ENCODE data around the gene PRR16.

Gene PRR16

DNA sequence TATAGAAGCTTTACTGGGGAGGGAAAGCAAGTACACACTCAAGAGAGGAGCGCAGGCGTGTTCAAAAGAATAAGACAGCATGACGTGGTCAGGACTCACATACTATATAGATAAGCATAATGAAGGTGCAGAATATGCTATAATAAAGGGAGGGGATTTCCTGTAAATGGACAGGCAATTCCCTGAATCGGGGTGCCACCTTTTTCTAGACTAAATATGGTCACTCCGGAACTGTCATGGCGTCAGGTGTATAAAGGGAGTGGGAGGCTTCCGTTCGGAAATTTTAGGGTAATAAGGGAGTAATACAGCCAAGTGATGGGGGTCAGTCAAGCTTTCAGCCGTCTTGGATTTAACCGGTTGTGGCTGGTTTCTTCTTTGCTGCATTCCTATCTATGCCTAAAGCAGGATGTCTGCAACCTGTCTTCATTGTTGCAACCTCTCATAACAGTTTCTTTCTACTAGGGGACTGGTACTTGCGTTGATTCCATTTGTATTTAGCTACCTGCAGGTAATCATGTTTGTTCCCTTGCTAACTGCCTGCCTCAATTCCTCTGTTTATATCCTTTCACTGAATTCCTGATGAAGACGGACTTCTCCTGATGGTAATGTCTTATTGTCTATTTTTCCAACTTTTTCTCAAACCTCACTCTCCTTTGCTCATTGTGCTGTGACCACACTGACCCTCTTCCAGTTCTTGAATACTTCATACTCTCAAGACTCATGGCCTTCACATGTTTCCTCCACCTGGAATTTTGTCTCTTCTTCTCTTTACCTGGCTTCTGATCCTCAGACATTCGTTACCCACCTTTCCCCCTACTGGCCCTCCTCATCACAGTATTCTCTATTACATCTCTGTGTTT lies 48.9 kb downstream of the PRR16 start:
- Histone ChIP-seq H3K4me2 (ENCODE audit: low read depth, low read length) (no peak overlapping the region), H3K4me1 (ENCODE audit: low read length) (no peaks in the 10 kb centered on the region), H3K9me3 (replicated peaks; ENCODE audit: insufficient read depth, low read length) (no peaks in the 10 kb centered on the region), H3K9ac (ENCODE audit: low read length) (no peak overlapping the region), H3K27ac (ENCODE audit: low read length) (no peak overlapping the region), H3F3A (ENCODE audit: insufficient read depth, low read length) (no peaks in the 10 kb centered on the region), H3K36me3 (replicated peaks; ENCODE audit: insufficient read depth, low read length) (no peaks in the 10 kb centered on the region), H3K4me3 (ENCODE audit: low read length) (no peak overlapping the region), H3K79me2 (ENCODE audit: low read length) (no peaks in the 10 kb centered on the region), H3K27me3 (replicated peaks; ENCODE audit: insufficient read depth, low read length) (no peaks in the 10 kb centered on the region), H4K20me1 (ENCODE audit: insufficient read depth, low read length) (no peaks in the 10 kb centered on the region), H2AFZ (ENCODE audit: low read length) (no peak overlapping the region), H3K9me2 (replicated peaks; ENCODE audit: insufficient read depth, low read length) (no peaks in the 10 kb centered on the region)
- no peak for DNase-seq
- TF ChIP-seq EZH2phosphoT487 (IDR thresholded peaks at IDR 0.05; ENCODE audit: low read length) (no peak), EZH2 (optimal IDR thresholded peaks at IDR 0.05; ENCODE audit: low read depth, low read length) (no peak), CTCF (IDR thresholded peaks at IDR 0.05; ENCODE audit: low read length) (no peak)

DNA sequence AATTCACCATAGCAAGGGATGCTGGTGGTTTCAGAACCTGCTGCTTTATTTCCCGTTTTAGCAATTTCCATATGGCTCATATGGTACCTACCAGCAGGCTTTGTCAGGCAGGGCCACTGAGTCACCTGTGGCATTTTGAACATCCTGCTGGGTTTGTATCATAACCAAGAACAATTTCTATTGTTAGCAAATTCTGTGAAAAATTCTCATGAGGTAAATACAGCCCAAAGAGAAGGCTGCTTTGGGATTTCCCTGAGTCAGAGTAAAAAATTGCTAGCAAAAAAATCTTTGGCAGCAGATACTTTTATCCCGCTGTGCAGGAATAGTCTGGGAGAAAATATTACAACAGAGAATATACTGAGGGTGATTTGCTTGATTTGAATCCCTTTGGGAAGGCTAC lies 52.7 kb downstream of the PRR16 start:
- no peak overlapping the region for H3K4me3 ChIP-seq (ENCODE audit: low read length)
- no peaks in the 10 kb centered on the region for H4K20me1 ChIP-seq (ENCODE audit: insufficient read depth, low read length)
- H3K27ac ChIP-seq (ENCODE audit: low read length), result no peak overlapping the region
- H3K9ac ChIP-seq (ENCODE audit: low read length), result no peak overlapping the region
- no peak overlapping the region for H3K4me2 ChIP-seq (ENCODE audit: low read depth, low read length)
- no peaks in the 10 kb centered on the region for H3K27me3 ChIP-seq (replicated peaks; ENCODE audit: insufficient read depth, low read length)
- no peaks in the 10 kb centered on the region for H3K9me2 ChIP-seq (replicated peaks; ENCODE audit: insufficient read depth, low read length)
- DNase-seq, result no peak
- H2AFZ ChIP-seq (ENCODE audit: low read length), result no peak overlapping the region
- H3K9me3 ChIP-seq (replicated peaks; ENCODE audit: insufficient read depth, low read length), result no peaks in the 10 kb centered on the region
- no peaks in the 10 kb centered on the region for H3K36me3 ChIP-seq (replicated peaks; ENCODE audit: insufficient read depth, low read length)
- H3K4me1 ChIP-seq (ENCODE audit: low read length), result no peaks in the 10 kb centered on the region
- no peaks in the 10 kb centered on the region for H3F3A ChIP-seq (ENCODE audit: insufficient read depth, low read length)
- no peaks in the 10 kb centered on the region for H3K79me2 ChIP-seq (ENCODE audit: low read length)
- no peak for TF ChIP-seq EZH2 (optimal IDR thresholded peaks at IDR 0.05; ENCODE audit: low read depth, low read length)
- TF ChIP-seq EZH2phosphoT487 (IDR thresholded peaks at IDR 0.05; ENCODE audit: low read length), result no peak
- TF ChIP-seq CTCF (IDR thresholded peaks at IDR 0.05; ENCODE audit: low read length), result no peak

DNA sequence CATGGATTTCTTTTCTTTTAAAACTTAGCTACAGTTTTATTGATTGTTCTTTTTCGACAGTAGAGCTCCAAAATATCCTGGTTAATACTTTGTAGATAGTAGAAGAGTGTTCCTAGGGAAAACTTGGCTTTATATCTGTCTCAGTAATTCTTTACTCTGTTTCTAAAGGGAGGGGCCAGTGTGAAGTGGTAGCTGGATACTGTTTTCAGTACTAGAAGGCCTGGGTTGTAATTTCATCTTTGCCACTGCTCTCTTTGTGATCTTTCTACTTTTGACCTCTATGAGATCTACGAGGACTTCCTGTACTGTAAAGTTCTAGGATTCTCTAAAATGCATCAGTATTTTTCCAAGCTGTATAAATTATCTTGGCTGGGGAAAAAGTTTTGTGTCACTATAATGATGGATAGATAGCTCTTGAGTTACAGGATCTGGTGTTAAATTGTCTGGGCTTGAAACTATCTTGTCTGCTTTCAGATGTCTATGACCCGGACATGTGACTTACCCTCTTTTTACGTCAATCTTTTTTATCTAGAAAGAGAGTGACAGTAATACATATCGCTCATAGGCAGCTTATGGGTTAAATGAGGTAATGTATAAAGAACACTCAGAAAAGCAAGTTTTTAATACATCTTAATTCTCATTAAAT lies 53.6 kb downstream of the PRR16 start:
- Histone ChIP-seq H3K4me2 (ENCODE audit: low read depth, low read length) (no peak overlapping the region), H3K9me2 (replicated peaks; ENCODE audit: insufficient read depth, low read length) (no peaks in the 10 kb centered on the region), H3K4me3 (ENCODE audit: low read length) (no peak overlapping the region), H2AFZ (ENCODE audit: low read length) (no peak overlapping the region), H3K27me3 (replicated peaks; ENCODE audit: insufficient read depth, low read length) (no peaks in the 10 kb centered on the region), H3K36me3 (replicated peaks; ENCODE audit: insufficient read depth, low read length) (no peaks in the 10 kb centered on the region), H3K79me2 (ENCODE audit: low read length) (no peaks in the 10 kb centered on the region), H3K27ac (ENCODE audit: low read length) (no peak overlapping the region), H4K20me1 (ENCODE audit: insufficient read depth, low read length) (no peaks in the 10 kb centered on the region), H3K9me3 (replicated peaks; ENCODE audit: insufficient read depth, low read length) (no peaks in the 10 kb centered on the region), H3F3A (ENCODE audit: insufficient read depth, low read length) (no peaks in the 10 kb centered on the region), H3K4me1 (ENCODE audit: low read length) (no peaks in the 10 kb centered on the region), H3K9ac (ENCODE audit: low read length) (no peak overlapping the region)
- TF ChIP-seq CTCF (IDR thresholded peaks at IDR 0.05; ENCODE audit: low read length), result no peak
- TF ChIP-seq EZH2phosphoT487 (IDR thresholded peaks at IDR 0.05; ENCODE audit: low read length), result no peak
- no peak for TF ChIP-seq EZH2 (optimal IDR thresholded peaks at IDR 0.05; ENCODE audit: low read depth, low read length)
- no peak for DNase-seq
